A549 treated with AZD2906 at 1 μM for 4 hours (cell line): Measurements from ENCODE around the gene DTD1. TPM values are rescaled to one million over a fixed set of nuclear protein-coding genes. Genes with fewer than 3 reads are reported as not detected.

Experiments
- total RNA-seq: library from RNA; stranded (reverse); fragments of 200-300 nt; extraction: Qiagen RNA extraction; gene quantifications from 5 replicates; pipeline ENCODE4 v1.2.3, GENCODE V29; 2022

DTD1 gene, protein sequence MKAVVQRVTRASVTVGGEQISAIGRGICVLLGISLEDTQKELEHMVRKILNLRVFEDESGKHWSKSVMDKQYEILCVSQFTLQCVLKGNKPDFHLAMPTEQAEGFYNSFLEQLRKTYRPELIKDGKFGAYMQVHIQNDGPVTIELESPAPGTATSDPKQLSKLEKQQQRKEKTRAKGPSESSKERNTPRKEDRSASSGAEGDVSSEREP
- 76.2 to 83.8 TPM (median 78.1 TPM) in 5 replicates for total RNA-seq

GRCh38 chr20:18587665-18588573 lies at the start of gene DTD1:
Gene DTD1 (plus strand): TSS chr20:18588054. CDS start chr20:18588073, 19 bp downstream.

GRCh38 chr20:18566892-18567738 lies 20.7 kb upstream of the DTD1 start, which contains the start of gene SMIM26:
Gene SMIM26 (plus strand): TSS chr20:18567432. CDS start chr20:18567479, 47 bp downstream.

DNA sequence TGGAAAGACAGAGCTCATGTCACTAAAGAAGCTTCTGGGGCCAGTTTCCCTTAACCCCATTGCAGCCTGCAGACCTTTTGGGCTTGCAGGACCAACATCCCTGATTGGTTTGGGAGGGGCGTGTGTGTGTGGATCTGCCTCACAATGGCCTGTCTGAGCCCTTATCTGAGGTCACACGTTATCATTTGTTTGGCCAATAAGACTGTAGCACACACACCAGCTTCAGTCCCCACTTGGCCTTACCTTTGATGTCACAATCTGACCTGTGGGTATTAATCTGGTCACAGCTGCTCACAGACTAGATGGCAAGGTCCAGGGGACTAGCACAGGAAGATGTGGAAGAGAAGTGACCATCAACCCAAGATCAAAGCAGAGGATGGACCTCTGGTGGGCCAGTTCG lies 225.6 kb downstream of the DTD1 start, which contains the start of gene SCP2D1:
TSS of gene SCP2D1 (plus strand) at position 301 of the 400 bp plus-strand sequence. CDS start at position 334, 33 bp downstream.

Other genes with a start within 250 kb of the DTD1 start
- 2.1 to 2.5 TPM (median 2.3 TPM) in 5 replicates for gene DZANK1, start 121.0 kb upstream of the DTD1 start, total RNA-seq
- 14.0 to 25.0 TPM (median 14.3 TPM) in 5 replicates for gene POLR3F, start 120.7 kb upstream of the DTD1 start, total RNA-seq
- 12.0 to 13.9 TPM (median 12.8 TPM) in 5 replicates for gene RBBP9, start 90.8 kb upstream of the DTD1 start, total RNA-seq
- 49.5 to 56.0 TPM (median 51.0 TPM) in 5 replicates for gene SEC23B, start 80.1 kb upstream of the DTD1 start, total RNA-seq
- 123 to 146 TPM (median 127 TPM) in 5 replicates for gene SMIM26, start 20.6 kb upstream of the DTD1 start, total RNA-seq
- not detected in 5 replicates for gene SCP2D1, start 225.7 kb downstream of the DTD1 start, total RNA-seq